IPS-18a (cell line): ENCODE data around the gene ACADL.
"Not testable (repeated sequence)": the region's sequence is repeated elsewhere in the genome, so short reads cannot be mapped to it uniquely, and the experiment has no call there.

ENCODE experiments used
- H3K27ac ChIP-seq: one replicate; pipeline ENCODE4 v1.5.1; 2013; ENCODE audit warnings: low read length
- H3K27me3 ChIP-seq: one replicate; pipeline ENCODE4 v1.6.1; 2013; ENCODE audit warnings: mild to moderate bottlenecking, low read length; ENCODE audit not compliant: control insufficient read depth, insufficient read depth
- H3K36me3 ChIP-seq: one replicate; pipeline ENCODE4 v1.6.1; 2013; ENCODE audit warnings: low read depth, low read length; ENCODE audit not compliant: control insufficient read depth
- H3K4me1 ChIP-seq: one replicate; pipeline ENCODE4 v1.6.1; 2013; ENCODE audit warnings: low read depth, low read length; ENCODE audit not compliant: control insufficient read depth
- H3K4me3 ChIP-seq: one replicate; pipeline ENCODE4 v1.5.1; 2013; ENCODE audit warnings: low read length
- H3K9ac ChIP-seq: one replicate; pipeline ENCODE4 v1.6.1; 2013; ENCODE audit warnings: mild to moderate bottlenecking, low read length, moderate library complexity
- H3K9me3 ChIP-seq: one replicate; pipeline ENCODE4 v1.6.1; 2013; ENCODE audit warnings: low read depth, low read length; ENCODE audit not compliant: control insufficient read depth

The ACADL gene

GRCh38 chr2:210199854-210200253 is 25.4 kb downstream of the ACADL start:
- H3K4me3 ChIP-seq, result no peak overlapping the region
- H3K36me3 ChIP-seq, result no peaks in the 10 kb centered on the region
- no peaks in the 10 kb centered on the region for H3K9me3 ChIP-seq
- no peak overlapping the region for H3K27ac ChIP-seq
- no peaks in the 10 kb centered on the region for H3K4me1 ChIP-seq
- no peak overlapping the region for H3K9ac ChIP-seq
- H3K27me3 ChIP-seq, result no peaks in the 10 kb centered on the region

GRCh38 chr2:210199186-210199765 is 26.0 kb downstream of the ACADL start:
- Histone ChIP-seq H3K4me1 (no peaks in the 10 kb centered on the region), H3K9ac (no peak overlapping the region), H3K27ac (no peak overlapping the region), H3K27me3 (no peaks in the 10 kb centered on the region), H3K4me3 (no peak overlapping the region), H3K9me3 (no peaks in the 10 kb centered on the region), H3K36me3 (no peaks in the 10 kb centered on the region)

GRCh38 chr2:210198326-210198725 is 26.9 kb downstream of the ACADL start:
- Histone ChIP-seq H3K4me3 (no peak overlapping the region), H3K27ac (no peak overlapping the region), H3K9ac (no peak overlapping the region), H3K4me1 (no peaks in the 10 kb centered on the region), H3K27me3 (no peaks in the 10 kb centered on the region), H3K36me3 (no peaks in the 10 kb centered on the region), H3K9me3 (no peaks in the 10 kb centered on the region)

GRCh38 chr2:210197720-210198119 is 27.5 kb downstream of the ACADL start:
- Histone ChIP-seq H3K9ac (no peak overlapping the region), H3K4me3 (no peak overlapping the region), H3K9me3 (no peaks in the 10 kb centered on the region), H3K4me1 (no peaks in the 10 kb centered on the region), H3K36me3 (no peaks in the 10 kb centered on the region), H3K27me3 (no peaks in the 10 kb centered on the region), H3K27ac (no peak overlapping the region)

- H3K4me1 ChIP-seq, result no peaks in the 10 kb centered on the region
- no peak overlapping the region for H3K9ac ChIP-seq
- H3K9me3 ChIP-seq, result no peaks in the 10 kb centered on the region
- no peaks in the 10 kb centered on the region for H3K36me3 ChIP-seq
- H3K4me3 ChIP-seq, result no peak overlapping the region
- no peaks in the 10 kb centered on the region for H3K27me3 ChIP-seq
- H3K27ac ChIP-seq, result no peak overlapping the region
Observed at GRCh38 chr2:210195101-210195852, 30.0 kb downstream of the ACADL start.

GRCh38 chr2:210190345-210190744 is 34.9 kb downstream of the ACADL start:
- H3K27ac ChIP-seq, result no peak overlapping the region
- H3K4me1 ChIP-seq, result no peaks in the 10 kb centered on the region
- H3K9me3 ChIP-seq, result no peaks in the 10 kb centered on the region
- H3K27me3 ChIP-seq, result no peaks in the 10 kb centered on the region
- no peak overlapping the region for H3K9ac ChIP-seq
- no peaks in the 10 kb centered on the region for H3K36me3 ChIP-seq
- no peak overlapping the region for H3K4me3 ChIP-seq

GRCh38 chr2:210189452-210190138 is 35.7 kb downstream of the ACADL start:
- no peak overlapping the region for H3K27ac ChIP-seq
- H3K4me1 ChIP-seq, result no peaks in the 10 kb centered on the region
- no peaks in the 10 kb centered on the region for H3K9me3 ChIP-seq
- H3K27me3 ChIP-seq, result no peaks in the 10 kb centered on the region
- H3K36me3 ChIP-seq, result no peaks in the 10 kb centered on the region
- H3K4me3 ChIP-seq, result no peak overlapping the region
- no peak overlapping the region for H3K9ac ChIP-seq

- no peaks in the 10 kb centered on the region for H3K36me3 ChIP-seq
- H3K4me1 ChIP-seq, result no peaks in the 10 kb centered on the region
- no peak overlapping the region for H3K27ac ChIP-seq
- no peak overlapping the region for H3K4me3 ChIP-seq
- H3K27me3 ChIP-seq, result no peaks in the 10 kb centered on the region
- H3K9ac ChIP-seq, result no peak overlapping the region
- no peaks in the 10 kb centered on the region for H3K9me3 ChIP-seq
Observed at GRCh38 chr2:210188755-210189154, 36.5 kb downstream of the ACADL start.

GRCh38 chr2:210188190-210188589 is 37.1 kb downstream of the ACADL start:
- Histone ChIP-seq H3K27me3 (no peaks in the 10 kb centered on the region), H3K9me3 (no peaks in the 10 kb centered on the region), H3K36me3 (no peaks in the 10 kb centered on the region), H3K4me3 (no peak overlapping the region), H3K27ac (no peak overlapping the region), H3K4me1 (no peaks in the 10 kb centered on the region), H3K9ac (no peak overlapping the region)

- H3K36me3 ChIP-seq, H3K4me3 ChIP-seq, H3K27me3 ChIP-seq, H3K27ac ChIP-seq, H3K9me3 ChIP-seq, H3K9ac ChIP-seq: not testable (repeated sequence)
- H3K4me1 ChIP-seq, result peaks cover 21% of the 10 kb centered on the region
Observed at GRCh38 chr2:210183936-210184335, 41.3 kb downstream of the ACADL start.

- not testable (repeated sequence) for H3K27me3 ChIP-seq, H3K9me3 ChIP-seq, H3K9ac ChIP-seq, H3K27ac ChIP-seq, H3K36me3 ChIP-seq, H3K4me3 ChIP-seq
- H3K4me1 ChIP-seq, result peaks cover 36% of the 10 kb centered on the region
Observed at GRCh38 chr2:210181606-210182088, 43.6 kb downstream of the ACADL start.
